ENCODE measurements around the gene DYNC2H1.

The DYNC2H1 gene, protein sequence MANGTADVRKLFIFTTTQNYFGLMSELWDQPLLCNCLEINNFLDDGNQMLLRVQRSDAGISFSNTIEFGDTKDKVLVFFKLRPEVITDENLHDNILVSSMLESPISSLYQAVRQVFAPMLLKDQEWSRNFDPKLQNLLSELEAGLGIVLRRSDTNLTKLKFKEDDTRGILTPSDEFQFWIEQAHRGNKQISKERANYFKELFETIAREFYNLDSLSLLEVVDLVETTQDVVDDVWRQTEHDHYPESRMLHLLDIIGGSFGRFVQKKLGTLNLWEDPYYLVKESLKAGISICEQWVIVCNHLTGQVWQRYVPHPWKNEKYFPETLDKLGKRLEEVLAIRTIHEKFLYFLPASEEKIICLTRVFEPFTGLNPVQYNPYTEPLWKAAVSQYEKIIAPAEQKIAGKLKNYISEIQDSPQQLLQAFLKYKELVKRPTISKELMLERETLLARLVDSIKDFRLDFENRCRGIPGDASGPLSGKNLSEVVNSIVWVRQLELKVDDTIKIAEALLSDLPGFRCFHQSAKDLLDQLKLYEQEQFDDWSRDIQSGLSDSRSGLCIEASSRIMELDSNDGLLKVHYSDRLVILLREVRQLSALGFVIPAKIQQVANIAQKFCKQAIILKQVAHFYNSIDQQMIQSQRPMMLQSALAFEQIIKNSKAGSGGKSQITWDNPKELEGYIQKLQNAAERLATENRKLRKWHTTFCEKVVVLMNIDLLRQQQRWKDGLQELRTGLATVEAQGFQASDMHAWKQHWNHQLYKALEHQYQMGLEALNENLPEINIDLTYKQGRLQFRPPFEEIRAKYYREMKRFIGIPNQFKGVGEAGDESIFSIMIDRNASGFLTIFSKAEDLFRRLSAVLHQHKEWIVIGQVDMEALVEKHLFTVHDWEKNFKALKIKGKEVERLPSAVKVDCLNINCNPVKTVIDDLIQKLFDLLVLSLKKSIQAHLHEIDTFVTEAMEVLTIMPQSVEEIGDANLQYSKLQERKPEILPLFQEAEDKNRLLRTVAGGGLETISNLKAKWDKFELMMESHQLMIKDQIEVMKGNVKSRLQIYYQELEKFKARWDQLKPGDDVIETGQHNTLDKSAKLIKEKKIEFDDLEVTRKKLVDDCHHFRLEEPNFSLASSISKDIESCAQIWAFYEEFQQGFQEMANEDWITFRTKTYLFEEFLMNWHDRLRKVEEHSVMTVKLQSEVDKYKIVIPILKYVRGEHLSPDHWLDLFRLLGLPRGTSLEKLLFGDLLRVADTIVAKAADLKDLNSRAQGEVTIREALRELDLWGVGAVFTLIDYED (N-terminal part only)

DNA sequence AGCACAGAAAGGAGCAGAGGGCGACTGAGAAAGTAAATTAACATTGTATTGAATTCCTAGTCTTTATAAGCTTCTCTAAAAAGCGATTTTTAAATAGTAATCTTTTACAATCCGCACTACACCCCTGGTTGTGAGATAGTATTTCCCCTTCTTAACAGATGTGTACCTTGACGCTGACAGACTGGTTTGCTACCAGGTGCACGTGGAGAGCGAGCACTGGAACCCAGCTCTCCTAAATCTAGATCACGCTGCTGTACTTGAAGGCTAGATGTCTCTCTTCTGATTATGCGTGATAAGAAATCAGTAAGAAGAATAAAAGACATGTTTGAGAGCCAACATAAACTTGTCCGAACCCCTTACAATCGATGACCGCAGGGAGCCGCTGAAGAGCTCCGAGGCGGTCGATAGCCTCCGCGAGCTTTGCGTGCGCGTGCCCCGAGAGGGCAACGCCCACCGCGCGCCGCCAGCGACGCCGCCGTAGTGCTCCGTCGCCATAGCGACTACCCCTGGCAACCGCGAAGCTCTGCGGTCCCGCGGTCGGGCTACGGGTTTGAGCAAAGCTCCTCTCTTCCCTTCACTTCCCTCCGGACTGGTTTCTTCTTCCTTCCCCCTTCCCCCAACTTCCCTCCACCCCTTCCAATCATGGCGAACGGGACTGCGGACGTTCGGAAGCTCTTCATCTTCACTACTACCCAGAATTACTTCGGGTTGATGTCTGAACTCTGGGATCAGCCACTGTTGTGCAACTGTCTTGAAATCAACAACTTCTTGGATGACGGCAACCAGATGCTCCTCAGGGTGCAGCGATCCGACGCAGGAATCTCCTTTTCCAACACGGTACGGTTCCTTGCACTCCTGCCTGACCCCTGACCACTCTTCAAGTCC, at the start of gene DYNC2H1:
TSS of gene DYNC2H1 (plus strand) at position 494 of the 885 bp plus-strand sequence. CDS start at position 643, 149 bp downstream.
- peak; percentile 73 for DNase-seq (ENCODE audit: low read depth)

DNA sequence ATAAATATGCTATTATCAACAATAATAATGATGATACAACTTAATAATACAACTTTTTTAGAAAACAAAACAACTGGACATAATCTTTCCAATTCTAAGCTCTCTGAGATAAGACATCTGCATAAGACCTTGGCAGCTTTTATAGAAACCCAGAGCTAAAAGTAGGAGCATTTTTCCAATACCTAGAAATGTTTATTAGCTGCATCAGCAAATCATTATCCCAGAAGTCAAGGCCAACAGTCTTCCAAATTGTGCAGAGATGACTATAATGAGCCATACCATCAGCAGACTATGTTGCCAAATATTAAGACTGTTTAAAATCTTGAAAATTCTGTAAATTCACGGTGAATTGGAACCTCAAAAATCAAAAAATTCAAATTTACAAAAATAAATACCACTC, 47.6 kb upstream of the DYNC2H1 start:
- no peak for DNase-seq (ENCODE audit: low read depth)

DNA sequence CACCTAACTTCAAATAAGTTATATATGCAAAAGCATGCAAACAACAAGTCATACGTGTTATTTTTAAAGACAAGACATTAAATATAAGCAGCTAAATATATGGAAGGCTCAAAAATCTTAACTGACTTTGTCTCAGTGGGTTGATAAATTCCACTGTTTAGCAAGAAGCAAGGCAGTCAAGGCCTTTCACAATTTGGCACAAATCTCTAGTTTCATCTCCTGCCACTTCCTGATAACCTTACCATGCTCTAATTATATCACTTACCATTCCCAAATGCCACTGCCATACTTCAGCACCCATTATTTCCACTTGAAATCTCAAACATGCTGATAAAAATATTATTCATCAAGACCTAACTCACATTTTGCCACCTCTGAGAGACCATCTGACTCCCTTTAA, 42.1 kb upstream of the DYNC2H1 start:
- no peak for DNase-seq (ENCODE audit: low read depth)

DNA sequence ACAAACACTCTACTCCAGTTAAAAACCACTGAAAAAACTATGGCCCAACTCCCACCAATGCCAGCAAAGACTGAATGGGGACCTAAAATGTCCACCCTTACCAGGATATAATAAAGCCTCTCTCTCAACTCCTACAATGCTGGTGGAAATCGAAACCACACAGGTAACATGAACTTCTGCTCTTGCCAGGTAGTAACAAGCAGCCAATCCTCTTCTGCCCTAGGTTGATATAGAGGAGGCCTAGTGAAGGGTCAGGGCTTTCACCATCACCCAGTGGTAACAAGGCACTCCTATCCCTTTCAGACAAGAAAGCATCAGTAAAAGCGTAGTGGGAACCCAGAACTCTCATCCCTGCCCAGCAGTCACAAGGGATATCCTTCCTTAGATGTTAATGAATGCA, 39.9 kb upstream of the DYNC2H1 start:
- DNase-seq (ENCODE audit: low read depth): no peak

DNA sequence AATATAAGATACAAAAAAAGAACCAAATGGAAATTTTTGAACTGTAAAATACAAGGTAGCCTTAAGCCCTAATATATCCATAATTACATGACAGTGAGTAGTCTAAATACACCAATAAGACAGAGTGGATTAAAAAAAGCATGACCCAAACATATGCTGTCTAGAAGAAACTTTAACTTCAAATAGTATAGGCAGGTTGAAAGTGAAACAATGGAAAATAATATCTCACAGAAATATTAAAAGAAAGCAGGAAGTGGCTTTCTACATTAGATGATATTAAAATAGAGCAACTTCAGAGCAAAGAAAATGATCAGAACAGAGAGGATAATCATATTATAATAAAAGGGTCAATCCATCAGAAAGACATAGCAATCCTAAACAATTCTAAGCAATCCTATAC, 39.1 kb upstream of the DYNC2H1 start:
- DNase-seq (ENCODE audit: low read depth): no peak

DNA sequence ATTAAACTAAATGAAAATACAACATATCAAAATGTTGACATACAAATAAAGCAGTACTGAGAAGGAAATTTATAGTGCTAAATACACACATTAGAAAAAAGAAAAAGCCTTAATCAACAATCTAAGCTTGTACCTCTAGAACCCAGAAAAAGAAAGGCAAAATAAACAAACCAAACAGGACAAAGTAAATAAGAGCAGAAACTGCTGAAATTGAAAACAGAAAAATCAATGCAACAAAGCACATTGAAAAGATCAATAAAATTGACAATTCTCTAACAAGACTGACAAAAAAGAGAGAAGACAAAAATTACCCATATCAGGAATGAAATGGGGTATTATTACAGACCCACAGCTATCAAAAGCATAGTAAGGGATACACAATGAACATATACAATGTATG, 38.2 kb upstream of the DYNC2H1 start:
- no peak for DNase-seq (ENCODE audit: low read depth)

DNA sequence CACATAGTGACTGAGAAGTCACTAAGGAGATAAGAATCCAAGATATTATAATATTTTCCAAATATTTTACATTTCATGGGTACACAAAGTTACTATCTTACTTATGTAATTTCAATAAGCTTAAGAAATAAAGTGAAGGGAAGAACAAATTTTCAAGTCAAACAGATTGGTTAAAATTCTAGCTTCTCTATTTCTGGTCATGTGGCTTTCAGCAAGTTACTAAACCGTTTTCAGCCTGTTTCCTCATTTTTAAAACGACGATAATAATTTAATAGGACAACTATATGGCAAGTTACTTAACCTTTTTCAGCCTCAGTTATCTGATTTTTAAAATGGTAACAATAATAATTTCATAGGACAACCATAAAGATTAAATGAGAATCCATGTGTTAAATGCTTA, 32.9 kb upstream of the DYNC2H1 start:
- DNase-seq (ENCODE audit: low read depth): no peak

DNA sequence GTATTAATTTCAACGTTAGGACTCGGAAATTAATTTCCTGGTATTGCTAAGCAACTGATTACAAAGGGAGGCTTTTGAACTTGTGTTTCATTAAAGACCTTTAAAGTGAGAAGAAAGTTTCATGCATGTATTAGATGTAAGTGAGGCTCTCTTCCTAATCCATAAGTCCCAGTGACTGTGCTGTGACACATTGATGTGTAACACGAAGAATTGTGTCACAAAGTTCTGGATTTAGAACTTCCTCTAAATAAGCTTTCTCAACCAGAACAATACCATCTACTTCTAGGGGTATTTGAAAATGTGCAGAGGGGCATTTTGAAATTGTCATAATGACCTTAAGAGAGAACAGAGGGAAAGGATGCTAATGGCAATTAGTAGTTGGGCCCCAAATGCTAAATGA, 31.7 kb upstream of the DYNC2H1 start:
- no peak for DNase-seq (ENCODE audit: low read depth)

DNA sequence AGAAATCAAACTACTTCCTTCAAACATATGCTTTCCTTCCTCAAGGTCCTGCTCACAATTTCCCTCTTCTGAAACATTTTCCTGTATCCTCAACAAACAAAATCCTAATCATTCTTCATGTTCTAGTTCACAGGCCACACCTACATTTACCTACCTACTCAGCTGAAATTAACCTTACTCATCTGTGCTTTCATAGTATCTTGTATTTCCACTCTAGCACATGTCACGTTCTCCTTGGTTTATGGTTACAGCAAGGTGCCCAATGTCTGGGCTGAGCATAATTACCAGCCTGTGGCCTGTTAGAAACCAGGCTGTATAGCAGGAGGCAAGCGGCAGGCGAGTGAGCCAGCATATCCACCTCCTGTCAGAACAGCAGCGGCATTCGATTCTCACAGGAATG, 30.5 kb upstream of the DYNC2H1 start:
- DNase-seq (ENCODE audit: low read depth): no peak

DNA sequence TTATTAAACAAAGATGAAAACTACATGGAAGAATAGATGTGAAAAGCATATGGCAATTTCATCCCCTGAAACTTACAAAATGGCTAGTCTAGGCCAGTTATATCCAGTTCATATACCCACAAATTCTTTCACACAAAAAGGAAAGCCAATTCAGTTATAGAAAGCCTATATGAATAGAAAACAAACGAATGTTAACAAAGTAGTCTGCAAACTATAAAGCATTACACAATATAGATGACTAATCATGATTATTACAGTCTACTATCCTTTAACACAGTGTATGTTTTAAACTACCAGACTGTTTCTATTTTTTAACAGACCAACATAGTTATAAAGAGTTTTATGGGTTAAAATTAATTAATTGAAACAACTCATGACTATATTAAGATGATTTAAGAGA, 29.4 kb upstream of the DYNC2H1 start:
- no peak for DNase-seq (ENCODE audit: low read depth)

DNA sequence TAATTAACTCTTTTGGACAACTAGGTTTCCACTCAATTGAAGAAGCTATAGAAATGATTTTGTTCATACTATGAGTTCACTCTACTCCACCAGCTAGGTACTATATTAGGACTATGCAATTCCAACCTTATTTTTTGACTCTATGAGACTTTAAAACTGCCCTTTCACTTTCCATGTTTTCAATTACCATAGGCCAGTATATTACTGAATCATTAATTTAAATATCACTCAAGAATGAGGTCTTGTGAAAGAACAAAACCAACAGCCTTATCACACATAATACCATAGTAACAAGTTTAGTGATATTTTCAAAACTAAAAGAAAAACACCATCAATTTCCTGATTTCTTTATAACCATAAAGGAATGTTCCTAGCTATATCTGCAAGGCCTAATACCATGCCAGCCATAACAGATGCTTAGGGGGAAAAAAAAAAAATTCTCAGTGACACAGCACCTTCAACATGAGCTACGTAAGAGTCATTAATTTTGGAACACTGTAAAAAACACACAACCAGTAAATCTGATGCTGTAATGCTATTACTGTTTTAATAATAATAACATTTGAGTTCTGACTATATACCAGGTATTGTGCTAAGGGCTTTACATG, 23.4 kb upstream of the DYNC2H1 start:
- DNase-seq (ENCODE audit: low read depth): no peak

DNA sequence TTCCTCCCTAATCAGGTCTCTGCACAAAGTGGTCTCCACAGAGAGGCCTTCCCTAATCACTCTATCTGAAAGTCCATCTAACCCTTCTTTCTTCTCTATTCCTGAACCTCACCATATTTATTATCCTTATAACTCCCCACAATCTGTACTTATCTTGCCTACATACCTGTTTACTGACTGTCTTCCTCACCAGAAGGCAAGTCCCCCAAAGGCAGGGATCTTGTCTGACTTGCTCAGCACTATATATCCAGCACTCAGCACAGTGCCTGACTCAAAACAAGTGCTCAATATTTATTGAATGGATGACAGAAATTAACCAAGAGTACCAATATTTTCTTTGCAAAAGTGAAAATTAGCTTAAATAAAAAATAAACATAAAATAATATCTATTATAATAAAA, 22.8 kb upstream of the DYNC2H1 start:
- DNase-seq (ENCODE audit: low read depth): no peak

DNA sequence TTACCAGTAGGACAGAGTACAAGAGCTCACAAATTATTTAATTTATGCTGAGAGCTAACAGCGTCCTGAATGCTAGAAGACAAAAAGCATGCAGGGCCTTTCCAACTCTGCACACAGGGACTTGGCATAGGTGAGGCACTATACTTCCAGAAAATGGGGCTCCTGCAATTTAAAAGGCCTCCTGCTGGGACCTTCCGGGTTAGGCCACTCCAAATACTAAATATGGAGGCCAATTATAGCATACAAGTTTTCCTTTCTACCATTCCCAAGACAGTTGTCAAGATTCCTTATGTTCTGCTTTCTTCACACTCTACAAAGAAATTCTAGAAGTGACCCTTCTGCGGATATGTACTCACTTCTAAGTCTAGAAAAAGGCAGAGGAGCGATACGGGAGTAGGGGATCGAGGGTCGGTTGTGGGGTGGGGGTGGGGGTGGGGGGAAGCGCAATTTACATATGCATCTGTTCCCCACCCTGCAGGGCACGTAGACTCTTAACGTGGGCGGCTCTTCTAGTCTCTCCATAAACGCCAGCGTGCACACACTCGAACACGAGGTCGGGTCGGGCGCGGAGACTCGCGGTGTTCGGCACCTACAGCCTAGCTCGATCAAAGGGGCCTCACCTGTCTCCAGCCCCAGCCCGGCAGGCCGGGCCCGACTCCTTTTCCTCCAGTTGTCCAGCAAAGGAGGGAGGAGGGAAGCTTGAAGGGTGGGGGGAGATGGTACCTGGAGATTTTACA, 18.0 kb upstream of the DYNC2H1 start:
- DNase-seq (ENCODE audit: low read depth): peak; percentile 9

DNA sequence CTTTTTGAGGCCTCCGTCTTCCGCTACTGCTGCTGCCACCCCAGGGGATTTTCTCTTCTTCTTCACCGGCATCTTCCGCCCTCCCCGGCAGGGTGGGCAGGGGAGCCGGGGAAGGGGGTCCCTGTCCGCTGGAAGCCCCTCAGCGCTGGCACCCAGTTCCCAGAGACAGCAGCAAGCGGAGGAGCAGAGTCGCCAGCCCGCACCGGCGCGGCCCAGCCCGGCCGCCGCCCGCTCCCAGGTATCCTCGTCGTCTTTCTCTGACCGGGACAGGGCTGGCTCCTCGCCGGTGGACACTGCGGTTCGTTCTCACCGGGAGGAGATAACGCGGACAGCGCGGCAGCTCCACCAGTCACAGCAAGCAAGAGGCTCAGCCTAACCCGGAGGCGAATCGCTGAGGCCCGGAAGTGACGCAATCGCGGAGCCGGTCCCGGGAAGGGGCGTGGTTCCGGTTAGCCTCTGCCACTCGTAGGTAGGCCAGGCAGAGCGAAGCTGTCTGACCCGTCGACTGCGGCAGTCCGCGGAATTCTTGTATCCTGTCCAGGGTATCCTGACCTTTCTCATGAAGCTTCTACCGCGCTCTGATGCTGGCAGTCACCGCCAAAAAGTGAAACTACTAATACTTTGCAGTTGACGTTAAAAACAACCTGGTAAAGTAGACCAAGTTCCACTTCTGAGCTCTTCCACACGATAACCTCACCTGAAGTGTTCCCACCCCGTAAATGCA, 17.3 kb upstream of the DYNC2H1 start, which contains the start of gene DCUN1D5:
TSS of gene DCUN1D5 (minus strand) at position 360 of the 724 bp plus-strand sequence. CDS start at position 72, 288 bp downstream.
- DNase-seq (ENCODE audit: low read depth): peak; percentile 92

DNA sequence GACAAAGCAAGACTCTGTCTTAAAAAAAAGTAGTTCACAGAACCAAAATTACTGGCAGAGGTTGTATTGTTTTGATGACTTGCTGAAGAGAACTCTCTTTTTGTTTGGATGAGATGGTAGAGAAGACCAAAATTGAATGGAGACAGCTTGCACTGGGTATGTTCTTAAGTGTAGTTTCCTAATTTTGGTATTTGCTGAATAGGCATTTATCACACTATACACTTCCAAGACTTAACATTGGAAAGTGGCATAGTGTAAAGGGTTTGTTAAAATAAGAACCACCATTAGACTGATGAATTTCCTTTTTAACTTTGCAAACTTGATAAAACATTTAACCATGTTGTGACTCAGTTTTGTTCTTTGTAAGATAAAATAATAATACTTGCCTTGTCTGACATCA, 11.9 kb upstream of the DYNC2H1 start:
- DNase-seq (ENCODE audit: low read depth): no peak

DNA sequence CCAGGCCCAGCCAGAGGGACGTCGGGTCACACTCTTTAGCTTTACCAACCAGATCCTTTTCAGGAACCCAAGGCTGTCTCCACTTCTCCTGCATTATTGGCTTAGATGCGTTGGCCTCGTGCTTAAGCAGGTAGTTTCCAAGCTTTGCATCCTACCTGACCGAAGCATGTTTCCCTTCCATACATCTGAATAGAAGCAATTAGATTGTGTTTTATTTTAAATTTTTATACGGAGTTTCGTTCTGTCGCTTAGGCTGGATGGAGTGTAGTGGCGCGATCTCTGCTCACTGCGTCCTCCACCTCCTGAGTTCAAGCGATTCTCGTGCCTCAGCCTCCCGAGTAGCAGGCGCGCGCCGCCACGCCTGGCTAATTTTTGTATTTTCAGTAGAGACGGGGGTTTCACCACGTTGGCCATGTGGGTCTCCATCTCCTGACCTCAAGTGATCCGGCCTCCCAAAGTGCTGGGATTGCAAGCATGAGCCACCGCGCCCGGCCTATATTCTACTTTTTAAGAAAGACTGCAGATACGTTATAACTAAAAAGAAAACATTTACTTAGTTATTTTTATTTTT, 677 bp downstream of the DYNC2H1 start:
- no peak for DNase-seq (ENCODE audit: low read depth)

DNA sequence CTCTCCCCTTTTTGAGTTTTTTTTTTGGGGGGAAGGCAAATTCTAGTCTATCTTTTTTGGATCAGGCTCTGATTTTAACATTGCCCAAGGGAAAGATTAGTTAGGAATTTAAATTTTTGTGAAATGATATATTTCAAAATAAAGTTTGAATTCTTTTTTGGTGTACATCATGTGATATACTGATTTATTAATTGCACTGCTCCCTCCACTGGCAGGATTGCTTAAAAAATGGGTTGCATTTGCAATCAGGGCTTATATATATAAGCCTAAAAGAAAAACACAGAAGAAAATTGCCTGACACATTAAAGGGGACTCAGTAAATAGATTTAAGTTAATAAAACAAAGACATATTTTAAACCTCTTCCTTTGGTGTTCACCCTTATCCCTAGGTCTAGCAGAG, 1.2 kb downstream of the DYNC2H1 start:
- DNase-seq (ENCODE audit: low read depth): no peak

DNA sequence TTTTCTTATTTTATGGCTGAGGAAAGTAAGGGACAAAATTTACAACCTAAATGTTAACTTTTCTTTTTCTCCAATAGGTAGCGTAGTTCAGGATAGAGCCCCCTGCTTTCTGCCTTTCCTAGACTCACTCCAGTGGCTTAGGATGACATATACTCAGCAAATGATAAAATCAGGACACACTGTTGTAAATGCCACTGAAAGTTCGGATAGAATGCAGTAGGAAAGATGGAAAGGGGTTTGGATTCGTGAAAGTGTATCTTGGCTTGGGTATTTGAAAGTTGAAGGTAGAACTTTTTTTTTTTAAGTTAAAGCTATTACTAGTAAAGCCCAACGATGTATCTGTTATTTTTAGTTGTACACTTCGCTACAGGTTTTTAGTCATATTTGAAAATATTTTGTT, 2.2 kb downstream of the DYNC2H1 start:
- no peak for DNase-seq (ENCODE audit: low read depth)

DNA sequence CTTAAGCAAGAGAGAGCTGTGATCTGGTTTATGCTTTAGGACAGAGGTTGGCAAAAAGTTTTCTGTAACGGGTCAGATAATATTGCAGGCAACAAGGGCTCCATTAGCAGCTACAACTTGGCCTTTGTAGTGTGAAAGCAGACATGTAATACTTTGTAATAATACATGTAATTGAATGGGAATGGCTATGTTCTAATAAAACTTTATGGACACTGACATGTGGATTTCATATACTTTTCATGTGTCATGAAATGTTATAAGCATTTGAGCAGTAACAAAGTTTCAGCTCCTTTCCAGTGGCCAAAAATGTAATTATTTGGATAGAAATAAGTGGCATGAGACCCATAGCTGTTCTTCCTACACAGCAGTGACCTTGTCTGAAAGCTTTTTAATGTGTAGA, 3.1 kb downstream of the DYNC2H1 start:
- no peak for DNase-seq (ENCODE audit: low read depth)

Data from activated gamma-delta T cell treated with anti-CD3 and anti-CD28 coated beads, Interleukin-2, amount 50 U/mL, for 16 hours (primary cell).